HepG2 (cell line): ENCODE measurements around the gene WIPF2. TPM values are rescaled to one million over a fixed set of nuclear protein-coding genes. Genes with fewer than 3 reads are reported as not detected.

Experiments used
- ETV5 ChIP-seq: IDR thresholded peaks from 2 replicates; pipeline ENCODE4 v1.6.1; 2018; ENCODE audit warnings: missing biosample characterization, missing genetic modification reagents, inconsistent platforms, borderline replicate concordance
- FOXP4 ChIP-seq: sonication (generic); formaldehyde crosslinking; IDR thresholded peaks from 2 replicates; pipeline ENCODE4 v1.4.0; 2020; ENCODE audit warnings: missing genetic modification reagents
- GATA4 ChIP-seq: sonication (generic); IDR thresholded peaks from 2 replicates; pipeline ENCODE4 v1.6.1; 2016; ENCODE audit warnings: antibody characterized with exemption, low read depth, borderline replicate concordance
- GATAD2A ChIP-seq: IDR thresholded peaks from 2 replicates; pipeline ENCODE4 v1.6.1; 2016
- HIC2 ChIP-seq: sonication (generic); formaldehyde crosslinking; IDR thresholded peaks from 2 replicates; pipeline ENCODE4 v1.9.0; 2022; ENCODE audit warnings: low read depth, missing genetic modification reagents
- HNF4G ChIP-seq, 2 experiments: sonication (generic) in 1 of 2; formaldehyde crosslinking in 1 of 2; IDR thresholded peaks; 2 replicates each; pipeline versions ENCODE4 v1.4.0 to v1.6.1; 2011 to 2020; ENCODE audit warnings: borderline replicate concordance in 2 of 2, low read depth in 2 of 2, mild to moderate bottlenecking in 2 of 2, low read length in 1 of 2, missing genetic modification reagents in 1 of 2, moderate library complexity in 1 of 2
- MIXL1 ChIP-seq: IDR thresholded peaks from 2 replicates; pipeline ENCODE4 v1.6.1; 2016
- MTA1 ChIP-seq: sonication (generic); formaldehyde crosslinking; IDR thresholded peaks from 2 replicates; pipeline ENCODE4 v1.4.0; 2020; ENCODE audit warnings: missing genetic modification reagents, mild to moderate bottlenecking, borderline replicate concordance
- NFKBIZ ChIP-seq: IDR thresholded peaks from 2 replicates; pipeline ENCODE4 v1.6.1; 2018; ENCODE audit warnings: missing genetic modification reagents, missing compliant biosample characterization
- PHF21A ChIP-seq: sonication (generic); formaldehyde crosslinking; IDR thresholded peaks from 2 replicates; pipeline ENCODE4 v1.5.0; 2020; ENCODE audit warnings: mild to moderate bottlenecking, missing genetic modification reagents
- POLR2AphosphoS2 ChIP-seq: IDR thresholded peaks from 2 replicates; pipeline ENCODE4 v1.6.1; 2011; ENCODE audit warnings: low read depth, low read length, improper control_type of control experiment
- RBAK ChIP-seq: sonication (generic); formaldehyde crosslinking; IDR thresholded peaks from 2 replicates; pipeline ENCODE4 v1.5.1; 2020; ENCODE audit warnings: mild to moderate bottlenecking, missing genetic modification reagents
- THAP7 ChIP-seq: sonication (generic); formaldehyde crosslinking; IDR thresholded peaks from 2 replicates; pipeline ENCODE4 v1.8.1; 2023; ENCODE audit warnings: mild to moderate bottlenecking, missing genetic modification reagents
- ZBTB43 ChIP-seq: sonication (generic); formaldehyde crosslinking; conservative IDR thresholded peaks from 2 replicates; pipeline ENCODE4 v1.4.0; 2020; ENCODE audit warnings: missing genetic modification reagents
- ZGPAT ChIP-seq: IDR thresholded peaks from 2 replicates; pipeline ENCODE4 v1.6.1; 2016; ENCODE audit warnings: mild to moderate bottlenecking
- ZNF124 ChIP-seq: sonication (generic); formaldehyde crosslinking; IDR thresholded peaks from 2 replicates; pipeline ENCODE4 v1.4.0; 2020; ENCODE audit warnings: missing genetic modification reagents
- ZNF317 ChIP-seq: sonication (generic); formaldehyde crosslinking; IDR thresholded peaks from 2 replicates; pipeline ENCODE4 v1.5.0; 2020; ENCODE audit warnings: mild to moderate bottlenecking, missing genetic modification reagents
- ZNF335 ChIP-seq: sonication (generic); formaldehyde crosslinking; IDR thresholded peaks from 2 replicates; pipeline ENCODE4 v1.4.0; 2020; ENCODE audit warnings: missing genetic modification reagents
- ZNF441 ChIP-seq: sonication (generic); formaldehyde crosslinking; IDR thresholded peaks from 2 replicates; pipeline ENCODE4 v1.7.0; 2021; ENCODE audit warnings: missing genetic modification reagents, borderline replicate concordance
- ZNF660 ChIP-seq: sonication (generic); formaldehyde crosslinking; IDR thresholded peaks from 2 replicates; pipeline ENCODE4 v1.5.1; 2020; ENCODE audit warnings: mild to moderate bottlenecking, low read depth, missing genetic modification reagents, borderline replicate concordance
- polyA plus RNA-seq, 8 experiments: library from polyadenylated mRNA; depleted of rRNA in 3 of 8; stranded (reverse) in 7 of 8; unstranded in 1 of 8; fragments of >200 nt; fragmentation: Illumina TruSeq in 4 of 8; extraction: Trizol in 4 of 8; gene quantifications; 2 replicates each; pipeline versions ENCODE4 v1.2.1 to v1.2.3, GENCODE V29; 2011 to 2016; ENCODE audit warnings: low read depth in 4 of 8, missing spikeins in 1 of 8, mixed read lengths in 1 of 8; ENCODE audit not compliant: insufficient read depth in 1 of 8
- total RNA-seq, 5 experiments: library from RNA; depleted of rRNA; stranded (reverse); fragments of >200 nt; fragmentation: Illumina TruSeq; extraction: Trizol; gene quantifications; 2 replicates each; pipeline ENCODE4 v1.2.3, GENCODE V29; 2016; ENCODE audit warnings: low read depth in 1 of 5

The WIPF2 gene
- total and polyA plus RNA-seq, 2 of the 13 experiments (the other 11 are each of a cell fraction or from before 2014, with no cell fraction given): 7.2 to 10.8 TPM

- TF ChIP-seq THAP7: peak; percentile 50; the same call in 1 of the 2 replicates
- no peak for TF ChIP-seq ZNF335
- peak; percentile 32; the same call in 1 of the 2 replicates for TF ChIP-seq HIC2 (CRISPR knock-in tag)
- peak; percentile 80 for TF ChIP-seq ZBTB43
- TF ChIP-seq MIXL1 (CRISPR knock-in tag): peak; percentile 36; the same call in 1 of the 2 replicates
- no peak for TF ChIP-seq POLR2AphosphoS2
- TF ChIP-seq NFKBIZ (CRISPR knock-in tag): 0 out of 2 replicates have a peak, but pooled peaks have one; percentile 47
- no peak for TF ChIP-seq GATA4
- TF ChIP-seq RBAK: peak; percentile 18; the same call in 1 of the 2 replicates
- 0 out of 2 replicates have a peak, but pooled peaks have one; percentile 44 for TF ChIP-seq ZNF124 (CRISPR knock-in tag)
- TF ChIP-seq ZNF660 (CRISPR knock-in tag): 0 out of 2 replicates have a peak, but pooled peaks have one; percentile 58
- 0 out of 2 replicates have a peak, but pooled peaks have one; percentile 68 for TF ChIP-seq PHF21A (CRISPR knock-in tag)
- TF ChIP-seq ZGPAT (CRISPR knock-in tag): peak; percentile 65; the same call in 1 of the 2 replicates
- TF ChIP-seq ZNF317 (CRISPR knock-in tag): 0 out of 2 replicates have a peak, but pooled peaks have one; percentile 44
- TF ChIP-seq MTA1 (CRISPR knock-in tag): peak; percentile 52; the same call in 1 of the 2 replicates
- peak; percentile 29; the same call in 1 of the 2 replicates for TF ChIP-seq HNF4G (IDR thresholded peaks at IDR 0.05; ENCODE audit: borderline replicate concordance, low read depth, low read length)
- no peak for TF ChIP-seq HNF4G (CRISPR knock-in tag; IDR thresholded peaks at IDR 0.05; ENCODE audit: borderline replicate concordance, low read depth)
- 0 out of 2 replicates have a peak, but pooled peaks have one; percentile 20 for TF ChIP-seq ZNF441
- peak; percentile 42; the same call in 1 of the 2 replicates for TF ChIP-seq GATAD2A (CRISPR knock-in tag)
- 0 out of 2 replicates have a peak, but pooled peaks have one; percentile 28 for TF ChIP-seq FOXP4 (CRISPR knock-in tag)
- peak; percentile 8; the same call in 1 of the 2 replicates for TF ChIP-seq ETV5 (CRISPR knock-in tag)
These were observed 27.6 kb upstream of the WIPF2 start (continued) for GRCh38 chr17:40191237-40192208.
